ENCODE measurements around the gene ASXL2. TPM values are rescaled to one million over a fixed set of nuclear protein-coding genes. Genes with fewer than 3 reads are reported as not detected.

Gene ASXL2
- total and polyA plus RNA-seq, 2 of the 13 experiments (the other 11 are each of a cell fraction or from before 2014, with no cell fraction given), result 12.1 to 19.2 TPM

- Histone ChIP-seq H4K20me1 (ENCODE audit: insufficient read depth, low read length) (no peaks in the 10 kb centered on the region), H3K4me3 (replicated peaks in 1 of 3; ENCODE audit: insufficient read depth in 1 of 3, low read depth in 2 of 3, low read length in 3 of 3) (no peak overlapping the region), H3K27me3 (ENCODE audit: control insufficient read depth in 1 of 2, insufficient read depth in 2 of 2, low read length in 2 of 2) (no peaks in the 10 kb centered on the region), H3K36me3 (replicated peaks in 1 of 2; ENCODE audit: control insufficient read depth in 1 of 2, insufficient read depth in 2 of 2, low read length in 2 of 2) (peaks cover 13 to 63% of the 10 kb centered on the region in 2 experiments), H3K9me3 (ENCODE audit: low read length) (no peaks in the 10 kb centered on the region), H3K27ac (ENCODE audit: extremely low read length, insufficient read depth, low read length) (no peak overlapping the region), H2AFZ (ENCODE audit: low read length) (no peak overlapping the region), H3K4me1 (ENCODE audit: insufficient read depth, low read length) (no peaks in the 10 kb centered on the region), H3K79me2 (ENCODE audit: insufficient read depth, low read length) (no peaks in the 10 kb centered on the region), H3K4me2 (ENCODE audit: low read depth, low read length) (no peak overlapping the region), H3K9ac (ENCODE audit: insufficient read depth, low read depth, low read length) (no peak overlapping the region)
- WGBS (ENCODE audit: low lambda C conversion rate), result 98% methylated on average over 1 of the region's 1 CpG
- DNase-seq (ENCODE audit: low spot score), result no peak
- CTCF ChIA-PET (ENCODE audit: low intra/inter-chr PET ratio, low total read pairs), result no interaction called here
- no peak for TF ChIP-seq RXRB (CRISPR knock-in tag; IDR thresholded peaks at IDR 0.05; ENCODE audit: borderline replicate concordance)
- peak; percentile 69 to 79 for TF ChIP-seq MAFK (conservative IDR thresholded peaks at IDR 0.05 in 1 of 2, IDR thresholded peaks at IDR 0.05 in 1 of 2; ENCODE audit: low read length in 2 of 2)
- TF ChIP-seq IKZF4 (CRISPR knock-in tag; IDR thresholded peaks at IDR 0.05; ENCODE audit: borderline replicate concordance, low read depth, not compliant biosample characterization), result no peak
- no peak for TF ChIP-seq MATR3 (CRISPR knock-in tag; IDR thresholded peaks at IDR 0.05)
- TF ChIP-seq SRSF1 (optimal IDR thresholded peaks at IDR 0.05; ENCODE audit: low read depth, low read length), result no peak
- no peak for TF ChIP-seq ZUFSP (CRISPR knock-in tag; IDR thresholded peaks at IDR 0.05; ENCODE audit: borderline replicate concordance)
- peak; percentile 72 for TF ChIP-seq MAFF (IDR thresholded peaks at IDR 0.05; ENCODE audit: low read depth, low read length)
- no TSS peak for BruUV-seq (replicated peaks)
- POLR2A ChIA-PET, result no interaction called here
- in situ Hi-C loops (cut with HindIII; ENCODE audit: extremely low pct_ligation_motif_present, low pct_unique_long_range_greater_than_20kb) (no loop called here), intact Hi-C loops (cut with micrococcal nuclease; ENCODE audit: unreplicated experiment) (no loop called here)
- FAIRE-seq, result no peak
- no peak for ATAC-seq
These were observed 118.0 kb downstream of the ASXL2 start for GRCh38 chr2:25760297-25760696.

- Histone ChIP-seq H3K36me3 (replicated peaks in 1 of 2; ENCODE audit: control insufficient read depth in 1 of 2, insufficient read depth in 2 of 2, low read length in 2 of 2) (peaks cover 19 to 72% of the 10 kb centered on the region in 2 experiments), H3K4me3 (replicated peaks in 1 of 3; ENCODE audit: insufficient read depth in 1 of 3, low read depth in 2 of 3, low read length in 3 of 3) (no peak overlapping the region), H4K20me1 (ENCODE audit: insufficient read depth, low read length) (no peaks in the 10 kb centered on the region), H3K9me3 (ENCODE audit: low read length) (no peaks in the 10 kb centered on the region), H2AFZ (ENCODE audit: low read length) (no peak overlapping the region), H3K27me3 (ENCODE audit: control insufficient read depth in 1 of 2, insufficient read depth in 2 of 2, low read length in 2 of 2) (no peaks in the 10 kb centered on the region), H3K9ac (ENCODE audit: insufficient read depth, low read depth, low read length) (no peak overlapping the region), H3K27ac (ENCODE audit: extremely low read length, insufficient read depth, low read length) (no peak overlapping the region), H3K4me2 (ENCODE audit: low read depth, low read length) (no peak overlapping the region), H3K4me1 (ENCODE audit: insufficient read depth, low read length) (no peaks in the 10 kb centered on the region), H3K79me2 (ENCODE audit: insufficient read depth, low read length) (no peaks in the 10 kb centered on the region)
- 96% methylated on average over 1 of the region's 1 CpG for WGBS (ENCODE audit: low lambda C conversion rate)
- DNase-seq (ENCODE audit: low spot score) (no peak), FAIRE-seq (no peak), ATAC-seq (no peak)
- ChIA-PET CTCF (ENCODE audit: low intra/inter-chr PET ratio, low total read pairs) (no interaction called here), POLR2A (no interaction called here)
- intact Hi-C loops (cut with micrococcal nuclease; ENCODE audit: unreplicated experiment), result no loop called here
- in situ Hi-C loops (cut with HindIII; ENCODE audit: extremely low pct_ligation_motif_present, low pct_unique_long_range_greater_than_20kb), result no loop called here
- BruUV-seq (replicated peaks), result no TSS peak
- no peak for TF ChIP-seq NFKB2 (CRISPR knock-in tag; IDR thresholded peaks at IDR 0.05; ENCODE audit: borderline replicate concordance)
- TF ChIP-seq PAF1 (CRISPR knock-in tag; IDR thresholded peaks at IDR 0.05), result no peak
- no peak for TF ChIP-seq HHEX (CRISPR knock-in tag; IDR thresholded peaks at IDR 0.05)
- no peak for TF ChIP-seq UBTF (CRISPR knock-in tag; IDR thresholded peaks at IDR 0.05)
- no peak for TF ChIP-seq HNF4A (CRISPR knock-in tag; IDR thresholded peaks at IDR 0.05)
- TF ChIP-seq SOX6 (IDR thresholded peaks at IDR 0.05), result no peak
- no peak for TF ChIP-seq SOX6 (CRISPR knock-in tag; IDR thresholded peaks at IDR 0.05)
- no peak for TF ChIP-seq TFE3 (CRISPR knock-in tag; IDR thresholded peaks at IDR 0.05)
These were observed 119.9 kb downstream of the ASXL2 start for GRCh38 chr2:25758348-25758747.
